NCI-H1694 treated with DMSO at 0.1 percent for 48 hours (cell line): ENCODE results near the gene PHACTR3.
"Not testable (repeated sequence)": the region's sequence is repeated elsewhere in the genome, so short reads cannot be mapped to it uniquely, and the experiment has no call there.

Source experiments
- DNase-seq: peaks from one replicate; lab custom pipeline; 2025; lab: John Stamatoyannopoulos, UW

PHACTR3 gene

DNA sequence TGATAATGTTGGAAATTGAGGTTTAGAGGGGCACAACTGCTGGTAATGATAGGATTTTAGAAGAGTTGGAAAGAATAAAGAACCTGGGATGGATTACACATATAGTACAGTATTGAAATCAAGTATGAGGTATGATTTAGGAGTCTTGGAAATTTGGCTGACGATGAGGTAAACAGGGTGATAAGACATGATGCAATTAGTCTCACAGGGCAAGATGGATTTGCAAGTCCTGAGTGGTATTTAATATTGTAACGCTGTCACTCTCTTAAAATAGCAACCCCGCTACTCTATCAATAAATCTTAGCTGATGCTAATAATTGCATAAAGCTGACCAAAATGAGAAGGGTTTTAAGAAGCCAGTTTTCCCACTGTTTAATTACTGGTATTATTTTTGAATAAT is 258.7 kb downstream of the PHACTR3 start:
- no peak for DNase-seq

DNA sequence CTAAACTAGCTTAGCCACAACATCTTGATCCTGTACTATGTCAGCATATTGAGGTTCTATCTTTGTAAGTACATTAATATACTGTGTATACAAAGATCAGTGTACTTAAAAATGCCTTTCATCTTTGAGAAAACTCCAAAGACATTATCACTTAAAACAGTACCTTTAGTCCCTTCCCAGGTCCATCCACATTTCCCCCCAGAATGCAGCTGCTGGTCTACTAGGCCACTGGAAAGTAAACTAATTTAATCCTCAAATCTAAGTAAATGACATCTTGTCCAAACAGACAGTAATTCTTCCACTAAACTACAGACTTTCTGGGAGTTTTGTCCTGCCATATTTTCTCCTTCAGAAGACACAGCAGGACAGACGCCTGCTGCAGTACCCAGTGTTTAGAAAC is 260.4 kb downstream of the PHACTR3 start:
- no peak for DNase-seq

DNA sequence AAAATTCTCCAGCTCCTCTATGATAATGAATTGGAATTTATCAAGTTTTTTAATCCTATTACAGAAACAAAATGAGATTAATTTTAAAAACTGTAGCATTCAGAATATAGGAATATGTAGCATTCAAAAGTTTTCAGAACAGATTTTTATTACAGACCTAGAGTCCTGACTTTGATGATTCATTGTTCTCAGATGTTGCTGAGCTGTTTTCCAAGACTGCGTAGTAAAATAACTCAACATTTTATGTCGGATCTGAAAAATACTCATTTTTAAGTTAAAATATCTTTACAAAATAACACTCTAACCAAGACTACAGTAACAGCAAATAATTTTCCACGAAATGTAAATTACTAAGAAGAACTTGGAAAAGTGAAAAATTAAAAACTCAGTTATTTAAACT is 262.0 kb downstream of the PHACTR3 start:
- no peak for DNase-seq

DNA sequence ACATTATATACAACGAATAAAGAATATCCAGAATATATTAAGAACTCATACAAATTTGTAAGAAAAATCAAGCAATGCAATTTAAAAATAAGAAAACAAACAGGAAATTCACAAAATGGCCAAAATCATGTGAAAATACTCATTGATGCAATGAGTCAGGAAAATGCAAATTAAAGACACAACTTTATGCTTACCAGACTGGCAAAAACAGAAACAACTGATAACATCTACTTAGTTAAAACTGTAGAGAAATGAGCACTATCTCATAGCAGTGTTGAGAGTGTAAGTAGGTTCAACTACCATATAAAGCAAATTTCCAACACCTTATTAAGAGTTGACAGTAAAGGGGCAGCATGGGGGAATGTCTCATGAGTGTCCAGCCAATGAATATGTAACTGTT is 266.8 kb downstream of the PHACTR3 start:
- DNase-seq = no peak

DNA sequence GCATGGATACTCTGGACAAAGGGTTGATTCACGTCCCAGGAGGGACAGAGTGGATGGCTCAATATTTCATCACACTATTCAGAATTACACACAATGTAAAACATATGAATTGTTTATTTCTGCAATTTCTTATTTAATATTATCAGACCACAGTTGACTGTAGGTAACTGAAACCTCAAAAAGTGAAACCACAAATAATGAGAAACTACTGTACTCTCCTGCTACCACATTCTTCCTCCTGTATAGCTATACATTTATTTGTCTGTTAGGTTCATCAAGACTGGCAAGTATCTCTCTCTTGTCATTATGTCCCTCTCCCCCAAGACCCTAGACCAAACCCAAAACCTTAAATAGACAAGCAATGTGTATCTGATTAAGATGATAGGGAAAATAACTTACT is 269.1 kb downstream of the PHACTR3 start:
- DNase-seq = no peak

DNA sequence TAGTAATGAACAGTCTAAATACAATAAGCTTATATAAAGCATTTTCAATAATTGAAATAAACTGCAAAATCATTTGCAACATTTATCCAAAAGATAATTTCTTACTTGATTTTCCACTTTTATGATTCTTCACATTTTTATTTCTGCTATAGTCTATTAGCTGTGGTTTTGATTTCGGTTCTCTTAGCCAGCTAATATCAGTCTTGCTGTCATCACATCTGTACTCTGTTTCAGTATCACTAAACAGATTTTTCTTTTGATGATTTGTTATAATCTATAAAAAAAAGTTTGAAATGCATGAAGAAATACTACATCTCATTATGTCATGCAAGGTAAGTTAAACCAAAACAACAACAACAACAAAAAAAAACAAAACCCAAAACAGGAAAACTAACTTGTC is 275.9 kb downstream of the PHACTR3 start:
- DNase-seq = no peak

DNA sequence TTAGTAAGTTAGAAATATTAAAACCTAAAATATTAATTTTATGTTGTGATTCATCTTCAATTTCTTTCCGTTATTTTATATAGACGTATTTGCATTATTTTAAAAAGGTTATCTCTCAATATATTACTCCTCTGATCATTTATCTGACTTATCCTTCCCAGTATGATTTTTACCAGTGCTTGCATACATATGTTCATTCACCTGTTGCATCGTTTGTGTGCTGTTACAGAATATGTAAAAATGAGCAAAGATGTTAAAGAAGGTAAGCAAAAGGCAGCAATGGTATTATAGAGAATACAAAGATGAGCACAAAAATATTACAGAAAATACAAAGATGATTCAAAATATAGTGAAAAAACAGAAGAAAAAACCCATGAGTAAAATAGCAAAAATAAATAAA is 280.2 kb downstream of the PHACTR3 start:
- DNase-seq = no peak

DNA sequence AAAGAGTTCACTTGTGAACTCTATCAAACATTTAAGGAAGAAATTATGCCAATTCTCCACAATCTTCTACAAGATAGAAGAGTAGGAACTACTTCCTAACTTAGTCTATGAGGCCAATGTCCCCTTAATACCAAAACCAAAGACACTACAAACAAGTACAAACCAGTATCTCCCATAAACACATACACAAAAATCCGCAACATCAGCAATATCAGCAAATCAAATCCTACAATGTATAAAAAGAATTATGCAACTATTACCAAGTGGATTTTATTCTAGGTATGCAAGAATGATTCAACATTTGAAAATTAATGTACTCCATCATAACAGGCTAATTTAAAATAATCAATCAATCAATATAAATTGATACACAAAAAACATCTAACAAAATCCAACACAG is 283.7 kb downstream of the PHACTR3 start:
- DNase-seq = no peak

DNA sequence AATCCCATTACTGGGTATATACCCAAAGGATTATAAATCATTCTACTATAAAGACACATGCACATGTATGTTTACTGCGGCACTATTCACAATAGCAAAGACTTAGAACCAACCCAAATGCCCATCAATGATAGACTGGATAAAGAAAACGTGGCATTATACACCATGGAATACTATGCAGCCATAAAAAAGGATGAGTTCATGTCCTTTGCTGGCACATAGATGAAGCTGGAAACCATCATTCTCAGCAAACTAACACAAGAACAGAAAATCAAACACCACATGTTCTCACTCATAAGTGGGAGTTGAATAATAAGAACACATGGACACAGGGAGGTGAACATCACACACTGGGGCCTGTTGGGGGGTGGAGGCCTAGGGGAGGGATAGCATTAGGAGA is 285.7 kb downstream of the PHACTR3 start:
- not testable (repeated sequence) for DNase-seq

DNA sequence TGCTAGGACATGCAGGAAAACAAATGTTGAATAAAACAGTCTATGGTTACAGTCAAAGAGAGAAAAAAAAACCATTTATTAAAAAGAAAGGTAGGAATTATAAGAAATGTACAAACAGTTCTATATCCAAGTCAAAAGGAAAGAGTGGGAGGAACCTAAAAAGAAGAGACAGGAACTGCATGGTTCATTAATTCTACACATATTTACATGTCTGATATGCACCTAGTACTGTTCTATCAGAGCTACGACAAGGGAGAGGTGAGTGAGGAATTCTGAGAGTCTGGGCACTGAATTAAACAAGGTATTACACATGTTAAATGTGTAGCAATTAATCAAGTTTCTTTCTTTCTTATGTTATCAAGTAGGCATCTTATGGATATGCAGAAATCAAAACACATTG is 287.2 kb downstream of the PHACTR3 start:
- no peak for DNase-seq

DNA sequence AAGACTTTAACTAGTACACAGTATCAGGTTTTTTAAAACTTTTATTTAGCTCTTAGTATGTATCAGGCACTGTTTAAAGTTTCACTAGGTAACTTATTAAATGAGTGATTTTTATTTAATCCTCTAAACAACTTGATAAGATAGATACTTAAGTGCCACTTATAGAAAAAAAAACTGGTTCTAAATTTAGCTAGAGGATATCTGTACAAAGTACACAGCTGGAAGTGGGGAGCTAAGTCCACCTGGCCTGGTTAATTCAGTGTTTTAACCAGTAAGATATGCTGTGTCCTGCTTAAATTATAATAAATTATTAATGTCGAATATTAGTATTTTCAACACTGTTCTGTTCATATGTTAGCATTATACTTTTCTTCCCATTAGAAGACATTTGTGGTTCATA is 291.6 kb downstream of the PHACTR3 start:
- DNase-seq = no peak
